Fibroblast of mammary gland (primary cell): ENCODE results near the gene TP63.
"Not testable (repeated sequence)": the region's sequence is repeated elsewhere in the genome, so short reads cannot be mapped to it uniquely, and the experiment has no call there.

ENCODE experiments used
- DNase-seq: peaks from one replicate; pipeline ENCODE4 v3.0.0-alpha.2; 2010; ENCODE audit warnings: low read depth
- H3K4me3 ChIP-seq: 2 replicates; pipeline ENCODE4 v1.5.1; 2011; ENCODE audit warnings: low read depth, mild to moderate bottlenecking, low read length, moderate library complexity; ENCODE audit not compliant: control insufficient read depth
- TF ChIP-seq, protein P1 (sequence below): conservative IDR thresholded peaks from 2 replicates; pipeline ENCODE4 v1.5.1; 2011; ENCODE audit warnings: low read depth, low read length, inconsistent platforms; ENCODE audit not compliant: control insufficient read depth, insufficient read depth

The TP63 gene

DNA sequence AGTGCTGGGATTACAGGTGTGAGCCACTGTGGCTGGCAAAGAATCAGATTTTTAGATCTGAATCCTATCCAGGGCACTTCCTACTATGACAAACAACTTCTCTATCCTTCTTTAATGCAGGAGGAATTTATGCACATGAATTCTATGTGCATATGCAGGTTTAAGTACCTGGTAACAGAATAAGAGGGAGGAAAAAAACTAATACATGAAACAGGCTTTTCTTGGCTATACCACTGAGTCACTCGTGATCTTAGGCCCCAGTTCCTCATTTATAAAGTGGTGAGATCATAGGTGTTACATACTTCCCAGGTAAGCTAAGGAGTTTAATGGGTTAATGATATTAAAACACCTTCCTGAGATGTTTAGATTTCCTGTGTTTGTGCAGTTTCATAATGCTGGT is 108.2 kb downstream of the TP63 start:
- no peak for DNase-seq
- TF ChIP-seq, protein P1, sequence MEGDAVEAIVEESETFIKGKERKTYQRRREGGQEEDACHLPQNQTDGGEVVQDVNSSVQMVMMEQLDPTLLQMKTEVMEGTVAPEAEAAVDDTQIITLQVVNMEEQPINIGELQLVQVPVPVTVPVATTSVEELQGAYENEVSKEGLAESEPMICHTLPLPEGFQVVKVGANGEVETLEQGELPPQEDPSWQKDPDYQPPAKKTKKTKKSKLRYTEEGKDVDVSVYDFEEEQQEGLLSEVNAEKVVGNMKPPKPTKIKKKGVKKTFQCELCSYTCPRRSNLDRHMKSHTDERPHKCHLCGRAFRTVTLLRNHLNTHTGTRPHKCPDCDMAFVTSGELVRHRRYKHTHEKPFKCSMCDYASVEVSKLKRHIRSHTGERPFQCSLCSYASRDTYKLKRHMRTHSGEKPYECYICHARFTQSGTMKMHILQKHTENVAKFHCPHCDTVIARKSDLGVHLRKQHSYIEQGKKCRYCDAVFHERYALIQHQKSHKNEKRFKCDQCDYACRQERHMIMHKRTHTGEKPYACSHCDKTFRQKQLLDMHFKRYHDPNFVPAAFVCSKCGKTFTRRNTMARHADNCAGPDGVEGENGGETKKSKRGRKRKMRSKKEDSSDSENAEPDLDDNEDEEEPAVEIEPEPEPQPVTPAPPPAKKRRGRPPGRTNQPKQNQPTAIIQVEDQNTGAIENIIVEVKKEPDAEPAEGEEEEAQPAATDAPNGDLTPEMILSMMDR: no peak
- H3K4me3 ChIP-seq: no peak overlapping the region

DNA sequence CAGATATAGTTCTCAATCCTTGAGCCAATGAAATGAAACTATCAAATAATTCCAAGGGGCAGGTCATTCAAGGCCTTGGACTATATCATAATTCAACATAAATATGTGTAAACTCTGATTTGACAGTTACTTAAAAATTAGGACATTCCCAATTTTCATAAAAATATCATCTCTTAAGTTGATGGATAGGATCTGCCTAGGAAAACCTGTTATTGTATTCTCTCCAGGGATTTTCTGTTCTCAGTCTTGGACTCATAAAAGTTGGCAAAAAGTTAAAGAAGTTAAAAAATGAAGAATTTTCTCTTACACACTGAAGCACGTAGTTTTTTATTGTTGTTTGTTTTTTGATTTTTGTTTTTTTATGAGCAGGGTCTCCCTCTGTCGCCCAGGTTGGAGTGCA is 109.0 kb downstream of the TP63 start:
- TF ChIP-seq, protein P1: no peak
- DNase-seq: no peak
- H3K4me3 ChIP-seq: no peak overlapping the region

DNA sequence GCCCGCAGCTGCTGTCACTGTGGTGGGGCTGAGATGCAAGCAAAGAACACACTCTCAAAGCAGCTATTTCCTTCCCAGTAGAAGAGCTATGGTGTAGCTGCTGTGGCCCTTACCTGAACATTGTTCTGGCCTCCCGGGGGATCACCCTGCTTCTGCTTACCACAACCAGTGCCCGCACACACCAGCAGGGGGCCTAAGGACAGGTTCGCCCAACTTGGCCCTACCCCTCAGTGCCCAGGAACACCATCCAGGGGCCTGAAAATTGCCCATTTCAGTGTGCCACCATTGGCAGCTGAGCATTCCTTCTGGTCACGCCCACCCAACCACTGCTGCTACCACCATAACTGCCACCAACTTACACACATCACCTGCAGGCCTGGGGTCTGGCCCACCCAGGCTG is 113.0 kb downstream of the TP63 start:
- no peak for DNase-seq
- H3K4me3 ChIP-seq: no peak overlapping the region
- TF ChIP-seq, protein P1: no peak

DNA sequence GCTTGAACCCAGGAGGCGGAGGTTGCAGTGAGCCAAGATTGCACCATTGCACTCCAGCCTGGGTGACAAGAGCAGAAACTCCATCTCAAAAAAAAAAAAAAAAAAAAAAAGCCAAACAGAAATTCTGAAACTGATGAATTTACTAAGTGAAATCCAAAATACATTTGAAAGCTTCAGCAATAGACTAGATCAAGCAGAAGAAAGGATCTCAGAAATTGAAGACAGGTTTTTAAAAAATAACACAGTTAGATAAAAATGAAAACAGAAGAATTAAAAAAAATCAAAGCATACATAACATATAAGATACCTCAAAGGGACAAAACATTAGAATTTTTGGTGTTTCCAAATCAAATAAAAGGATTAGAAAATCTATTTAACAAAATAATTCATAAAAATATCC is 114.4 kb downstream of the TP63 start:
- H3K4me3 ChIP-seq: no peak overlapping the region
- TF ChIP-seq, protein P1: no peak
- DNase-seq: no peak

DNA sequence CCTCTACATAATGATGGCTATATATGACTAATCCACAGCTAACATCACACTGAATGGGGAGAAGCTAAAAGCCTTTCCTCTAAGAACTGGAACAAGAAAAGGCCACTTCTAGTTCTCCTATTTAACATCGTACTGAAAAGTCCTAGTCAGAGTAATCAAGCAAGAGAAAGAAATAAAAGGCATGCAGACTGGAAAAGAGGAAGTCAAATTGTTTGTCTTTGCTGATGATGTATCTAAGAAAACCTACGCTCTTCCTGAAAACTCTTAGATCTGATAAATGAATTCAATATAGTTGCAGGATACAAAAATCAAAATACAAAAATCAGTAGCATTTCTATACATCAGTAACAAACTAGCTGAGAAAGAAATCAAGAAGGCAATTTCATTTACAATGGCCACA is 116.9 kb downstream of the TP63 start:
- TF ChIP-seq, protein P1: no peak
- no peak overlapping the region for H3K4me3 ChIP-seq
- no peak for DNase-seq

DNA sequence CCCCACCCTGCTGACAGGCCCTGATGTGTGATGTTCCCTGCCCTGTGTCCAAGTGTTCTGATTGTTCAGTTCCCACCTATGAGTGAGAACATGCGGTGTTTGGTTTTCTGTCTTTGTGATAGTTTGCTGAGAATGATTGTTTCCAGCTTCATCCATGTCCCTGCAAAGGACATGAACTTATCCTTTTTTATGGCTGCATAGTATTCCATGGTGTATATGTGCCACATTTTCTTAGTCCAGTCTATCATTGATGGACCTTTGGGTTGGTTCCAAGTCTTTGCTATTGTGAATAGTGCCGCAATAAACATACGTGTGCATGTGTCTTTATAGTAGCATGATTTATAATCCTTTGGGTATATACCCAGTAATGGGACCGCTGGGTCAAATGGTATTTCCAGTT is 119.8 kb downstream of the TP63 start:
- not testable (repeated sequence) for H3K4me3 ChIP-seq, DNase-seq

DNA sequence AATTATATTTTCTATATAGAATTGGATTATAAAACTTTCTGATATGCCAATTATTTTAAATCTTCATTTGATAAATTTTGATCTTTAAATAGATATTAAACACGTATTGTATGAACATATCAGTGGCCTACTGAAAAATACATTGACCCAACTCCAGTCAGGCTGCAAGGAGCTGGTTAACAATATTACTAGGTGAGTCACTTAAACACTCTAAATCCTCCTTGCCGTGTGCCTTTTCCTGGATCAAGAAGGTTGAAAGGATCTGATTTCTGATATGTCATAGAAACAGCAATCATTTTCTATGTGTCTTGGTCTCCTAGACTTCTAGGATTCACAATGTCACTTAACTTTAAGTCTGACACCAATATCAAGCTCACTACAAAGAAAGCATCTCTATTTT is 123.2 kb downstream of the TP63 start:
- TF ChIP-seq, protein P1: no peak
- DNase-seq: no peak
- no peak overlapping the region for H3K4me3 ChIP-seq
